ENCODE results near the gene SMS. TPM values are rescaled to one million over a fixed set of nuclear protein-coding genes. Genes with fewer than 3 reads are reported as not detected.

The SMS gene
- total RNA-seq, 2 donors from 2014 or later: 13.5 to 20.5 TPM

DNA sequence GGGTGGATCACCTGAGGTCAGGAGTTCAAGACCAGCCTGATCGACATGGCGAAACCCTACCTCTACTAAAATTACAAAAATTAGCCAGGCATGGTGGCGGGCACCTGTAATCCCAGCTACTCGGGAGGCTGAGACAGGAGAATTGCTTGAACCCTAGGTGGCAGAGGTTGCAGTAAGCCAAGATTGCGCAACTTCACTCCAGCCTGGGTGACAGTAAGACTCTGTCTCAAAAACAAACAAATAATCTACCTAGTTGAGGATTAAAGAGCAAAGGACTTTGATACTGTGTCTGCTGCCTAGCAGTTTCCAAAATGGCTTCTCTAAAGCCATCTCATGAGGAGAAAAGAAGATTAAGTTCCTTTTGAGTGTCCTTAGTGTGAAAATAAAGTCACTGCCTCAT is 37.8 kb downstream of the SMS start:
- WGBS, 2 donors: 94 to 95% methylated on average over 3 to 5 of the region's 5 CpGs

DNA sequence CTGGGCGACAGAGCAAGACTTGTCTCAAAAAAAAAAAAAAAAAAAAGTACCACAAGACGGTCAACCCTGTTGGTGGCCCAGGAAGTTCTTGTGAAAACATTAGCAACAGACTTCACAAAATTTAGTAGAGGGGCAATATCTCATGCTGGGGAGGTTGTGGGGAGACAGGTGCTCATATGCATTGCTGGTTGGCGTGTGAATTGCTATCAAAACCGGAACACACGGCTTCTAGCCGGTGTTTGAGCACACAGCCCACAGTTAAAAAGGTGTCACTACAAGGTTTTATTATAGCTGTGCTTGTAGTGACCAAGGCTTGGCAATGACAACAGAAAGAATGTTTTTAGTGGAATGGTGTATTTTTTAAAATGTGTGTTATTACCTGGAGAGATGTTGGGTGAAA is 41.8 kb downstream of the SMS start:
- Histone ChIP-seq H3K27me3 (no peaks in the 10 kb centered on the region), H3K9me3 (no peaks in the 10 kb centered on the region), H3K27ac (no peak overlapping the region), H3K4me1 (no peaks in the 10 kb centered on the region), H3K4me3 (no peak overlapping the region), H3K36me3 (replicated peaks in 1 of 2; ENCODE audit: insufficient read depth in 1 of 2, low read depth in 2 of 2) (no peaks in the 10 kb centered on the region)
- TF ChIP-seq POLR2A (IDR thresholded peaks at IDR 0.05): no peak
- TF ChIP-seq, protein P1, sequence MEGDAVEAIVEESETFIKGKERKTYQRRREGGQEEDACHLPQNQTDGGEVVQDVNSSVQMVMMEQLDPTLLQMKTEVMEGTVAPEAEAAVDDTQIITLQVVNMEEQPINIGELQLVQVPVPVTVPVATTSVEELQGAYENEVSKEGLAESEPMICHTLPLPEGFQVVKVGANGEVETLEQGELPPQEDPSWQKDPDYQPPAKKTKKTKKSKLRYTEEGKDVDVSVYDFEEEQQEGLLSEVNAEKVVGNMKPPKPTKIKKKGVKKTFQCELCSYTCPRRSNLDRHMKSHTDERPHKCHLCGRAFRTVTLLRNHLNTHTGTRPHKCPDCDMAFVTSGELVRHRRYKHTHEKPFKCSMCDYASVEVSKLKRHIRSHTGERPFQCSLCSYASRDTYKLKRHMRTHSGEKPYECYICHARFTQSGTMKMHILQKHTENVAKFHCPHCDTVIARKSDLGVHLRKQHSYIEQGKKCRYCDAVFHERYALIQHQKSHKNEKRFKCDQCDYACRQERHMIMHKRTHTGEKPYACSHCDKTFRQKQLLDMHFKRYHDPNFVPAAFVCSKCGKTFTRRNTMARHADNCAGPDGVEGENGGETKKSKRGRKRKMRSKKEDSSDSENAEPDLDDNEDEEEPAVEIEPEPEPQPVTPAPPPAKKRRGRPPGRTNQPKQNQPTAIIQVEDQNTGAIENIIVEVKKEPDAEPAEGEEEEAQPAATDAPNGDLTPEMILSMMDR (IDR thresholded peaks at IDR 0.05): no peak
- no peak for DNase-seq
- WGBS, 2 donors: 90% methylated on average over 5 to 6 of the region's 6 CpGs
- no peak for ATAC-seq
- intact Hi-C loops (cut with DNase I): no loop called here

More for the DNA sequence above, 37.8 kb downstream of the SMS start:
- Histone ChIP-seq H3K27me3 (no peaks in the 10 kb centered on the region), H3K27ac (no peak overlapping the region), H3K4me3 (no peak overlapping the region), H3K36me3 (replicated peaks in 1 of 2; ENCODE audit: insufficient read depth in 1 of 2, low read depth in 2 of 2) (no peaks in the 10 kb centered on the region), H3K9me3 (no peaks in the 10 kb centered on the region), H3K4me1 (peaks cover 10% of the 10 kb centered on the region)
- ATAC-seq (no peak), DNase-seq (no peak)
- intact Hi-C loops (cut with DNase I): no loop called here
- no peak for TF ChIP-seq POLR2A (IDR thresholded peaks at IDR 0.05)
- TF ChIP-seq, protein P1 (IDR thresholded peaks at IDR 0.05): no peak

- H3K9me3 ChIP-seq: no peaks in the 10 kb centered on the region
- ATAC-seq (peak; percentile 83), DNase-seq (peak; percentile 57 to 80 (median 66))
- H3K36me3 ChIP-seq (replicated peaks in 1 of 2; ENCODE audit: insufficient read depth in 1 of 2, low read depth in 2 of 2): no peaks in the 10 kb centered on the region
- H3K27me3 ChIP-seq: no peaks in the 10 kb centered on the region
- WGBS, 2 donors: 8 to 13% methylated on average over 3 of the region's 3 CpGs
- intact Hi-C loops (cut with DNase I): no loop called here
- no peak overlapping the region for H3K4me3 ChIP-seq
- H3K27ac ChIP-seq: no peak overlapping the region
- TF ChIP-seq POLR2A (IDR thresholded peaks at IDR 0.05): no peak
- TF ChIP-seq, protein P1 (IDR thresholded peaks at IDR 0.05): peak; percentile 63 to 98 (median 85)
- H3K4me1 ChIP-seq: no peaks in the 10 kb centered on the region
These were observed 44.8 kb downstream of the SMS start for GRCh38 chrX:21985332-21985777.

DNA sequence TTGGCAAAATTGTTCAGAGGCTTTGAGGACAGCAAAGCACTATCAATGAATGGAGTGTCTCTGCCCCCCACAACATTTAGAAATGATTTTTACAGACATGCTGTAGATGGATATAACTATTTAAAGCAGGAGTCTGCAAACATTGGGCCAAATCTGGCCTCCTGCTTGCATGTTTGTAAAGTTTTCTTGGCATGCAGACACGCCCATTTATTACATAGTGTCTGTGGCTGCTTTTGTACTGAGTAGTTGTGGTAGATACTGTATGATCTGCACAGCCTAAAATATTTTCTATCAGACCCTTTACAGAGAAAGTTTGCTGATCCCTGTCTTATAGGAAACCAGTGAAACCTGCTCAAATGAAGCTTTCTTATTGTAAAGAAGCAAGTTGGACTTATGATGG is 46.1 kb downstream of the SMS start:
- DNase-seq (no peak), ATAC-seq (no peak)
- Histone ChIP-seq H3K9me3 (no peaks in the 10 kb centered on the region), H3K36me3 (replicated peaks in 1 of 2; ENCODE audit: insufficient read depth in 1 of 2, low read depth in 2 of 2) (no peaks in the 10 kb centered on the region), H3K4me3 (no peak overlapping the region), H3K27me3 (no peaks in the 10 kb centered on the region), H3K4me1 (no peaks in the 10 kb centered on the region), H3K27ac (no peak overlapping the region)
- intact Hi-C loops (cut with DNase I): no loop called here
- TF ChIP-seq POLR2A (IDR thresholded peaks at IDR 0.05): no peak
- TF ChIP-seq, protein P1 (IDR thresholded peaks at IDR 0.05): no peak
- 38 to 70% methylated on average over 1 of the region's 1 CpG for whole genome bisulfite sequencing, 2 donors

DNA sequence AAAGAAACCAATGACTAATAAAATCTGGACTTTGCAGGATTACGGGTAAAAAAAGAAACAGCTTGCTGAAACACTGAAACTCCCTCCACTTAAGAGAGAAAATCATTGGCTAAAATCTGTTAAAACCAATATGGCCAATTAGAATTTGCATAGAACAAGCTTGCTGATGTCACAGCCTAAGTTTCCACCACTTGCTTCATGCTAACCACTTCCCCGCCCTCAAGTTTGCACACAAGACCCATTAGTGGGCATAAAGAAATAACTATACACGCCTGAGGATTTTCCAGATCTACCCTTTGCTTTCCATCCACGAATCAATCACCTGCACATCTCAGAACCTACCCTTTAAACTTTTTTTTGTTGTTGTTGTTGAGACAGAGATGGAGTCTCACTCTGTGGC is 48.9 kb downstream of the SMS start:
- no peak overlapping the region for H3K27ac ChIP-seq
- no peak for TF ChIP-seq POLR2A (IDR thresholded peaks at IDR 0.05)
- TF ChIP-seq, protein P1 (IDR thresholded peaks at IDR 0.05): no peak
- DNase-seq (no peak), ATAC-seq (no peak)
- H3K27me3 ChIP-seq: no peaks in the 10 kb centered on the region
- no peaks in the 10 kb centered on the region for H3K4me1 ChIP-seq
- intact Hi-C loops (cut with DNase I): no loop called here
- 92 to 93% methylated on average over 4 of the region's 4 CpGs for WGBS, 2 donors
- no peaks in the 10 kb centered on the region for H3K36me3 ChIP-seq (replicated peaks in 1 of 2; ENCODE audit: insufficient read depth in 1 of 2, low read depth in 2 of 2)
- H3K9me3 ChIP-seq: no peaks in the 10 kb centered on the region
- H3K4me3 ChIP-seq: no peak overlapping the region
